HG02588 (cell line): ENCODE results near the gene IL1A.

Experiments
- ATAC-seq: cut with Tn5 transposase; IDR thresholded peaks from one replicate; pipeline ENCODE4 v1.9.1; 2021; ENCODE audit warnings: mild to moderate bottlenecking, moderate library complexity; ENCODE audit not compliant: unreplicated experiment

IL1A gene

GRCh38 chr2:112793449-112793978, 9.2 kb upstream of the IL1A start:
- ATAC-seq = no peak

GRCh38 chr2:112792419-112792818, 8.1 kb upstream of the IL1A start:
- no peak for ATAC-seq

- no peak for ATAC-seq
Measured at GRCh38 chr2:112791693-112792230, 7.5 kb upstream of the IL1A start.

- no peak for ATAC-seq
Measured at GRCh38 chr2:112791019-112791418, 6.7 kb upstream of the IL1A start.

- no peak for ATAC-seq
Measured at GRCh38 chr2:112790305-112790704, 6.0 kb upstream of the IL1A start.

GRCh38 chr2:112789186-112789585, 4.9 kb upstream of the IL1A start:
- no peak for ATAC-seq

- ATAC-seq = no peak
Measured at GRCh38 chr2:112788653-112789052, 4.4 kb upstream of the IL1A start.

GRCh38 chr2:112787729-112788393, 3.6 kb upstream of the IL1A start:
- no peak for ATAC-seq

- ATAC-seq = no peak
Measured at GRCh38 chr2:112787294-112787693, 3.0 kb upstream of the IL1A start.

GRCh38 chr2:112783187-112783714, 1.0 kb downstream of the IL1A start:
- ATAC-seq = no peak

- peak; percentile 91 for ATAC-seq
Measured at GRCh38 chr2:112782234-112782799, 2.0 kb downstream of the IL1A start.

- ATAC-seq = no peak
Measured at GRCh38 chr2:112779598-112779997, 4.7 kb downstream of the IL1A start.

GRCh38 chr2:112777036-112777435, 7.3 kb downstream of the IL1A start:
- no peak for ATAC-seq

- ATAC-seq = no peak
Measured at GRCh38 chr2:112776113-112776512, 8.2 kb downstream of the IL1A start.

GRCh38 chr2:112774536-112775285, 9.6 kb downstream of the IL1A start:
- ATAC-seq = no peak

- no peak for ATAC-seq
Measured at GRCh38 chr2:112773556-112773955, 10.7 kb downstream of the IL1A start.

GRCh38 chr2:112772911-112773475, 11.3 kb downstream of the IL1A start:
- no peak for ATAC-seq

GRCh38 chr2:112772322-112772721, 12.0 kb downstream of the IL1A start:
- no peak for ATAC-seq

GRCh38 chr2:112768432-112768831, 15.9 kb downstream of the IL1A start:
- no peak for ATAC-seq

- no peak for ATAC-seq
Measured at GRCh38 chr2:112767693-112768330, 16.5 kb downstream of the IL1A start.

GRCh38 chr2:112765251-112765650, 19.0 kb downstream of the IL1A start:
- ATAC-seq = no peak
